Mucosa of gallbladder (tissue), 1 donor: ENCODE measurements around the gene TACSTD2. TPM values are rescaled to one million over a fixed set of nuclear protein-coding genes. Genes with fewer than 3 reads are reported as not detected.
"Not testable (repeated sequence)": the region's sequence is repeated elsewhere in the genome, so short reads cannot be mapped to it uniquely, and the experiment has no call there.

Source experiments
- DNase-seq: peaks from one replicate; pipeline ENCODE4 v3.0.0-alpha.2; 2020; ENCODE audit warnings: low spot score
- total RNA-seq: library from RNA; stranded (reverse); gene quantifications from one replicate; pipeline ENCODE4 v1.2.1, GENCODE V29; 2021
- donor health status: DM: no; HTN: no; CAD: no.

TACSTD2 gene
- 19.2 TPM for total RNA-seq

- DNase-seq: peak; percentile 41
Observed at GRCh38 chr1:58576727-58577653, at the start of gene TACSTD2. TACSTD2 (minus strand) TSS chr1:58577252; CDS start chr1:58577156, 96 bp downstream.

- DNase-seq: no peak
Observed at GRCh38 chr1:58626293-58626692, 49.2 kb upstream of the TACSTD2 start.

- not testable (repeated sequence) for DNase-seq
Observed at GRCh38 chr1:58623259-58623658, 46.2 kb upstream of the TACSTD2 start.

- no peak for DNase-seq
Observed at GRCh38 chr1:58622571-58622970, 45.5 kb upstream of the TACSTD2 start.

GRCh38 chr1:58621391-58621790, 44.3 kb upstream of the TACSTD2 start:
- no peak for DNase-seq

- no peak for DNase-seq
Observed at GRCh38 chr1:58620926-58621325, 43.9 kb upstream of the TACSTD2 start.

GRCh38 chr1:58620259-58620658, 43.2 kb upstream of the TACSTD2 start:
- no peak for DNase-seq

- no peak for DNase-seq
Observed at GRCh38 chr1:58619286-58620054, 42.4 kb upstream of the TACSTD2 start.

- peak; percentile 12 for DNase-seq
Observed at GRCh38 chr1:58618303-58618702, 41.3 kb upstream of the TACSTD2 start.

GRCh38 chr1:58611861-58612385, 34.9 kb upstream of the TACSTD2 start:
- no peak for DNase-seq

- DNase-seq: no peak
Observed at GRCh38 chr1:58608945-58609344, 31.9 kb upstream of the TACSTD2 start.

- DNase-seq: no peak
Observed at GRCh38 chr1:58608297-58608696, 31.2 kb upstream of the TACSTD2 start.

- no peak for DNase-seq
Observed at GRCh38 chr1:58607391-58607790, 30.3 kb upstream of the TACSTD2 start.

- DNase-seq: not testable (repeated sequence)
Observed at GRCh38 chr1:58601921-58602320, 24.9 kb upstream of the TACSTD2 start.

- no peak for DNase-seq
Observed at GRCh38 chr1:58597996-58598395, 20.9 kb upstream of the TACSTD2 start.

GRCh38 chr1:58597076-58597475, 20.0 kb upstream of the TACSTD2 start:
- DNase-seq: no peak

GRCh38 chr1:58596631-58597052, 19.6 kb upstream of the TACSTD2 start:
- DNase-seq: no peak

- DNase-seq: no peak
Observed at GRCh38 chr1:58594546-58594945, 17.5 kb upstream of the TACSTD2 start.

- DNase-seq: peak; percentile 79
Observed at GRCh38 chr1:58592522-58593134, 15.6 kb upstream of the TACSTD2 start.

GRCh38 chr1:58591806-58592205, 14.8 kb upstream of the TACSTD2 start:
- DNase-seq: no peak

- DNase-seq: no peak
Observed at GRCh38 chr1:58590019-58590418, 13.0 kb upstream of the TACSTD2 start.

GRCh38 chr1:58588396-58588795, 11.3 kb upstream of the TACSTD2 start:
- DNase-seq: no peak
